Stimulated activated CD8-positive, alpha-beta memory T cell treated with anti-CD3 and anti-CD28 coated beads, Interleukin-2, amount 100 ng/mL, for 48 hours (primary cell): ENCODE data around the gene JSRP1.

Experiments
- DNase-seq, 2 donors: peaks; one replicate each; pipeline ENCODE4 v3.0.0-alpha.2; 2020; ENCODE audit warnings: low read depth in 2 of 2

Gene JSRP1

GRCh38 chr19:2266183-2266993 is 10.2 kb upstream of the JSRP1 start:
- DNase-seq = no peak

DNA sequence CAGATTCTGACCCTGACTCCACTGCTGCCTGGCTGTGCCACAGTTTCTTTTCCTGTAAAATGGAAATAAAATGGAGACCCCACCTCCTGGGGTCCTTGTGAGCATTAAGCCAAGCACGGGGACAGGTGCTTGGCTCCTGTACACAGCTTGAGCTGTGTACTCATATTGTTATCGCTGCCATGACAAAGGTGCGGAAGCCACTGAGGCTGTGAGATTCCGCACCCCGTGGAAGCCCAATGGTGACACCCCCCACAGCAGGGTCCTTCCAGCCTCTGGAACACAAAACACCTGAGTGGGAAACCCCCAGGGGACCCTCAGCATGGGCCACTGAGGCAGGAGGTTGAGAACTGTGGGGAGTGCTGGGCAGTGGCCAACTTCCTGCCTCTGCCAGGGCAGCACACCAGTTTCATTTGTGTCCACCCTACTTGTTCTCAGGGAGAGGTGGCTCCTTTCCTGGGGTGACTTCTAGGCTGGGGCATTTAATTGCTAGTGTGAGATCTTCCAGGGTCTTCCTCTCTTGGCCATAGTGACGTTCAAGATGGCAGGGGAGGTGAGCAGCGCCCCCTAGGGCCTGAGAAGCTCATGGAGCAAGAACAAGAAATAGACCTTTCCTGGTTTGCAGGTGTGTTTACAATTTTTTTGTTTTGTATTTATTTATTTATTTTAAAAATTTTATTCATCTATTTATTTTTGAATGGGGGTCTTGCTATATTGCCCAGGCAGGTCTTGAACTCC is 5.4 kb upstream of the JSRP1 start:
- no peak for DNase-seq

- no peak for DNase-seq
Observed at GRCh38 chr19:2260341-2260805, 4.2 kb upstream of the JSRP1 start.

DNA sequence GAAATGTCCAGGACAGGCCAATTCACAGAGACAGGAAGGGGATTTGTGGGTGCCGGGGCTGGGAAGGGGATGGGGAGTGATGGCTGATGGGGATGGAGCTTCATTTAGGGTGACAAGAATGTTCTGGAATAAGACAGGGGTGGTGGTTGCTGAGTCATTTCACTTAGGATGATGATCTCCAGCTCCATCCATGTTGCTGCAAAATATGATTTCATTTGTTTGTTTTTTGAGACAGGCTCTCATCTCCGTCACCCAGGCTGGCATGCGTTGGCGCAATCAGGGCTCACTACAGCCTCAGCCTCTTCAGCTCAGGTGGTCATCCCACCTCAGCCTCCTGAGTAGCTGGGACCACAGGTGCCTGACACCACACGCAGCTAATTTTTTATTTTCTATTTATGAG is 3.1 kb upstream of the JSRP1 start:
- DNase-seq = no peak

DNA sequence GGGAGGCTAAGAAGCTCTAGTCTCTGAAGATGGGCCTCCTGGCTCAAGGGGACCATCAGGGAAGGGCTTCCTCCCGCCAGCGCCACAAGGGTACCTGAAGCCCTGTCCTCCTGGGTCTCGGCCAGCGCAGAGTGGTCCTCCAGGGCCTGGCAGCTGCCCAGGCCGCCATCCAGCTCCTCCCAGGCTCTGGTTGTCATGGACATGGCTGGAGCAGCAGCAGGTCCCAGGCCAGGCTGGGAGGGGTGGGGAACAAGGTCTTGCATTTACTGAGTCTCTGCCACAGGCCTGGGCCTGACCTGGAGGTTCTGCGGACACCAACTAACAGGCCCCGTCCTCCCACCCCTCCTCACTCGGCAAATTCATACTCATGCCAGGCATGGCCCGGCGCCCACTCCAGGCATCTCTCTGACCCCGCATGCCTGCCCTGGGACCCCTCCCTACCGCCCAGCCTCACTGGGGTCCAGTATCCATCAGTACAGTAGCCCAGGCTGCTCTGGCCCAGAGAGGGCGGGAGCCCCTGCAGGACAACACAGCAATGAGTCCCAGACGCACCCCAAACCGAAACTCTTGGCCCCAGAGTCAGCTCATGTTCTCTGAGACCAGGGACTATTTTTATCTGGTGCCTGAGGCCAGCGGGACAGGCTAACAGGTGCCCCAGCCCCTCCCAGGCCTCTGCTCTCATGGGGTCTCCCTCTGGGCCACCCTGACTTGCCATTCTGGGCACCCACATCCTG is 938 bp downstream of the JSRP1 start:
- no peak for DNase-seq

GRCh38 chr19:2254064-2254872 is 1.9 kb downstream of the JSRP1 start:
- DNase-seq = no peak

DNA sequence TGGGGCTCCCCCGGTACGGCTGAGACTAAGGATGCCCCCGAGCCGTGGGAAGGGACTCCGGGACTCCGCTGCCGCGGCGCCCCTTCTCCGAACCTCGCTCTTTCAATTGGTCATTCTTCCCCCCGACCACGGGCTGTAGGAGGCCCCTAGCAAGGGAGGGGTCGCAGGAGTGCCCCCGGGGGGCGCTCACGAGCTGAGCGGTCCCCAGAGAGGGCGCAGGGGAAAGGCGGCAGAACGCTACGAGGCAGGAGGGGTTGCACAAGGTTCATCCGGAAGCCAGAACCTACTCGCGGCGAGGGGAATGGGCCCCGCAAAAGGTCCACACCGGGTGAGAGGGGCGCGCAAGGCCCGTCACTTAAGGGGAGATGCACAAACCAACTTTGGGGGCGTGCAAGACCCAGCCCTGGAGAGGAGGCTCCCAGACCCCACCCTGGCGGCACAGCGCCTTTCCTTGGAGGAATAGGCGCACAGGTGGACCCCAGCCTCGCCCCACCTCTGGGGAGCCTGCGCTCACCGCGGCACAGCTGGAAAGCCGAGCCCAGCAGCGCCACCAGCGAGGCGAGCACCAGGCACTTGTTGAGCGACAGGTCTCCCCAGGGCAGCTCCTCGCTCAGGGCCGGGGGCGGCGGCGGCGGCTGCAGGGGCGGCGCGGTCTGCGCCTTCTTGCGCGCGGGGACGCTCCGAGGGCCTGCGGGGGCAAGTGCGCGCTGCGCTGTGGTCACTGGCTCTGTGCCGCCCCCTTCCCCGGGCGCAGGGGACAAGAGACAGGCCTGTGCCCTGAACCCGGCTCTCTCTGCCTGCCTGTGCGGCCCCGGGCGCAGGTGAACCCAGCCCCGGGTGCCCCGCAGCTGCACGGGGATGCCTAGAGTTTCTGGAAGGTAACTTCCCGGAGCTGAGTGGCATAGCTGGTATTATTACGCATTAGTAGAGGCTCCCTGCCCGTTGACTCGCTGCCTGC is 2.8 kb downstream of the JSRP1 start:
- no peak for DNase-seq

DNA sequence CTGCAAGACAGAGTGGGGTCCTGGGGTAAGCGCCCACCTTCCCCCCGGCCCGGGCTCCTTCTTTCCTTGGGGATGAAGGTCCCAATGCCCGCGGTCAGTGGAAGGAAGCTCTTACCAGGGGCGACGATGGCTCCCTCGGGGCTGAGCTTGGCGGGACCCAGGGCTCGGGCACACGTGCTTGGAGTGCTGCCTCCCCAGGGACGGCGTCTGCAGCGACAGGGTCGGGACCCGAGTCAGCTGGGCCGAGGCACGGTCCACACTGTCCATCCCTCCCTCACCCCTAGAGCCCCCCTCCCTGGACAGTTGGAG is 3.5 kb downstream of the JSRP1 start:
- no peak for DNase-seq

GRCh38 chr19:2252055-2252796 is 4.0 kb downstream of the JSRP1 start:
- DNase-seq = no peak

GRCh38 chr19:2251106-2252054 is 4.8 kb downstream of the JSRP1 start:
- no peak for DNase-seq

- no peak for DNase-seq
Observed at GRCh38 chr19:2250766-2251105, 5.5 kb downstream of the JSRP1 start.

- DNase-seq = no peak
Observed at GRCh38 chr19:2249880-2250765, 6.1 kb downstream of the JSRP1 start.

- no peak for DNase-seq
Observed at GRCh38 chr19:2249010-2249866, 7.0 kb downstream of the JSRP1 start, which contains the start of gene AMH. Gene AMH (plus strand): TSS chr19:2249323. CDS start chr19:2249333, 10 bp downstream.

DNA sequence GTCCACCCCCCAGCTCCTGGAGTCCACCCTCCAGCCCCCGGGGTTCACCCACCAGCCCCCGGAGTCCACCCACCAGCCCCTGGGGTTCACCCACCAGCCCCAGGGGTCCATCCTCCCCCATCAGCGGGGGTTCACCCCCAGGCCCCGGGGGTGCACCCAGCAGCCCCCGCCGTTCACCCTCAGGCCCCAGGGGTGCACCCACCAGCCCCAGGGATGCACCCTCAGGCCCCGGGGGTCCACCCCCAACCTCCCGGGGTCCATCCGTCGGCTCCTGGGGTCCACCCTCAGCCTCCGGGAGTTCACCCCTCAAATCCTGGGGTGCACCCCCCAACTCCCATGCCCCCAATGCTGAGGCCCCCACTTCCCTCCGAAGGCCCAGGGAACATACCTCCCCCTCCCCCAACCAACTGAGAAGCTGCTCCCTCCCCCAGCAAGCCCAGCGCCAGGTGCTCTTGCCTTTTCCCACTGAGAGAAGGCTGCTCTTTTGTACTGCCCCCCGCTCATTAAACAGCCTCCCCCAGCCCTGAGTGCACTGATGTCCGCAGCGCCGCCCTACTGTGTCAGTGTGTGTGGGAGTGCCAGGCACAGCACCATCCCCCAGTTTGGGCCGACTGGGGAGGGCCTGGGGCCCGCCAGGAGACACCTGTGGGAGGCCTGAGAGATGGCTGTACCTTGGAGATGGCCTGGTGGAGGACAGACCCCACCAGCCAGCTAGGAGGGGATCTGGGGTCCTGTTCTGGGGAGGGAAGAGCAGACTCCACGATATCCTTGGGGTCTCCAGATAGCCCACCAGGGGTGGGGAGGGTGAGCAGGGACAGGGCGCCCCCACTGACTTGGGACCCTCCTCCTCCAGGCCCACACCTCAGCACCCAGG is 7.8 kb downstream of the JSRP1 start:
- DNase-seq = no peak

DNA sequence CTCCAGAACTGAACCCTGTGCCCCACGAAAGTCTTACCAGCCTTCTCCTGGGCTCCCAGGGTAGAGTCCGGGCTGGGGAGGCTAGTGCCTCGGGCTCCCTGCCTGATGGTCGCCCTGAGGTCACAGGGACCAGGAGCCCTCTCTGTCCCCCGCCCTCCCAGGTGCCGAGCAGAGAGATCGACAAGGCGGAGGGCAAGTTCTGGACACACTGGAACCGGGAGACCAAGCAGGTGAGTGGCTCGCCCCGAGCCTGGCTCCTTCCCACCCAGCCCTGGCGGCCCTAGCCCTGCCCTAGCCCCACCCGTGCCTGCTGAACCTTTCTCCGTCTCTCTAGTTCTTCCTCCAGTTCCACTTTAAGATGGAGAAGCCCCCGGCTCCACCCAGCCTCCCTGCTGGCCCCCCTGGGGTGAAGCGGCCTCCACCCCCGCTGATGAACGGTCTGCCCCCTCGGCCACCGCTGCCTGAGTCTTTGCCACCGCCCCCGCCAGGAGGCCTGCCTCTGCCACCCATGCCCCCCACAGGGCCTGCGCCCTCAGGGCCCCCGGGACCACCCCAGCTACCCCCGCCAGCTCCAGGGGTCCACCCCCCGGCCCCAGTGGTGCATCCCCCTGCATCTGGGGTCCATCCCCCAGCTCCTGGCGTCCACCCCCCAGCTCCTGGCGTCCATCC is 8.7 kb downstream of the JSRP1 start:
- DNase-seq = no peak
